Stomach (tissue), 9 donors: ENCODE measurements around the gene TCF12. TPM values are rescaled to one million over a fixed set of nuclear protein-coding genes. Genes with fewer than 3 reads are reported as not detected.
A peak's percentile ranks its signal among the peaks of the same experiment; 100 is the strongest.

Source experiments
- DNase-seq, 2 donors: peaks; one replicate each; pipeline versions ENCODE4 v3.0.0 to v3.0.0-alpha.2; 2013 to 2019
- H3K27ac ChIP-seq, 5 donors: fragments of 200-600 bp in 4 of 5; sonication (generic) in 4 of 5; one replicate each; pipeline ENCODE4 v1.5.1; 2013 to 2019; ENCODE audit warnings: mild to moderate bottlenecking in 1 of 5, moderate library complexity in 1 of 5
- H3K27me3 ChIP-seq, 3 donors: fragments of 200-600 bp; sonication (generic); one replicate each; pipeline ENCODE4 v1.5.1; 2017 to 2019; ENCODE audit warnings: mixed run types in 1 of 3
- H3K36me3 ChIP-seq, 4 donors: fragments of 200-600 bp; sonication (generic); 1 replicate in 3 of 4; 2 replicates in 1 of 4; pipeline ENCODE4 v1.5.1; 2016 to 2019
- H3K4me1 ChIP-seq, 4 donors: fragments of 200-600 bp; sonication (generic); one replicate each; pipeline ENCODE4 v1.5.1; 2016 to 2019
- H3K4me3 ChIP-seq, 4 donors: fragments of 200-600 bp; sonication (generic) in 3 of 4; one replicate each; pipeline ENCODE4 v1.5.1; 2016 to 2019; ENCODE audit warnings: mild to moderate bottlenecking in 1 of 4
- H3K9me3 ChIP-seq, 4 donors: fragments of 200-600 bp; sonication (generic); one replicate each; pipeline ENCODE4 v1.5.1; 2016 to 2019
- EP300 ChIP-seq: sonication (generic); formaldehyde crosslinking; IDR thresholded peaks from one replicate; pipeline ENCODE4 v1.6.1; 2017; ENCODE audit warnings: antibody characterized with exemption
- POLR2A ChIP-seq, 4 donors: fragments of 450-650 bp; IDR thresholded peaks; one replicate each; pipeline ENCODE4 v1.6.1; 2016; ENCODE audit warnings: antibody characterized with exemption in 4 of 4, control low read depth in 2 of 4, mild to moderate bottlenecking in 1 of 4, moderate library complexity in 1 of 4
- POLR2AphosphoS5 ChIP-seq, 3 donors: sonication (generic); formaldehyde crosslinking; IDR thresholded peaks; one replicate each; pipeline ENCODE4 v1.6.1; 2016; ENCODE audit warnings: antibody characterized with exemption in 3 of 3
- WGBS, 5 donors: extraction: QIAGEN DNeasy Blood & Tissue Kit in 3 of 5; methylation state at CpG; one replicate each; pipeline versions ENCODE4 v1.1.5 to v1.1.7; 2013 to 2018; 5-methylcytosine and 5-hydroxymethylcytosine counted together
- intact Hi-C: fragments of 100-400 bp; cut with DNase I; formaldehyde crosslinking; loops from one replicate; pipeline ENCODE4 v1.15.1; 2023; ENCODE audit warnings: low total_unique reads
- polyA plus RNA-seq, 3 donors: library from polyadenylated mRNA; stranded (reverse); fragments of 200-250 nt; gene quantifications; one replicate each; pipeline ENCODE4 v1.2.3, GENCODE V29; 2013
- total RNA-seq, 5 donors: library from RNA; depleted of rRNA; stranded (reverse); fragments of >200 nt; gene quantifications; one replicate each; pipeline versions ENCODE4 v1.1.0 to v1.2.3, GENCODE V29; 2014 to 2016
- TF ChIP-seq, protein P1 (sequence below), 7 experiments: fragments of 450-650 bp in 4 of 7; fragments of 200-600 bp in 3 of 7; sonication (generic) in 3 of 7; IDR thresholded peaks; one replicate each; pipeline ENCODE4 v1.5.1; 2016 to 2019; ENCODE audit warnings: antibody characterized with exemption in 7 of 7, control low read depth in 2 of 7, mild to moderate bottlenecking in 1 of 7
- donor health status: healthy with polysubstance abuse.
- donor health status: Bipolar disorder and iron deficiency.
- donor health status: healthy.

TCF12 gene
- total and polyA plus RNA-seq, 8 donors: 11.2 to 462 (median 130) TPM

DNA sequence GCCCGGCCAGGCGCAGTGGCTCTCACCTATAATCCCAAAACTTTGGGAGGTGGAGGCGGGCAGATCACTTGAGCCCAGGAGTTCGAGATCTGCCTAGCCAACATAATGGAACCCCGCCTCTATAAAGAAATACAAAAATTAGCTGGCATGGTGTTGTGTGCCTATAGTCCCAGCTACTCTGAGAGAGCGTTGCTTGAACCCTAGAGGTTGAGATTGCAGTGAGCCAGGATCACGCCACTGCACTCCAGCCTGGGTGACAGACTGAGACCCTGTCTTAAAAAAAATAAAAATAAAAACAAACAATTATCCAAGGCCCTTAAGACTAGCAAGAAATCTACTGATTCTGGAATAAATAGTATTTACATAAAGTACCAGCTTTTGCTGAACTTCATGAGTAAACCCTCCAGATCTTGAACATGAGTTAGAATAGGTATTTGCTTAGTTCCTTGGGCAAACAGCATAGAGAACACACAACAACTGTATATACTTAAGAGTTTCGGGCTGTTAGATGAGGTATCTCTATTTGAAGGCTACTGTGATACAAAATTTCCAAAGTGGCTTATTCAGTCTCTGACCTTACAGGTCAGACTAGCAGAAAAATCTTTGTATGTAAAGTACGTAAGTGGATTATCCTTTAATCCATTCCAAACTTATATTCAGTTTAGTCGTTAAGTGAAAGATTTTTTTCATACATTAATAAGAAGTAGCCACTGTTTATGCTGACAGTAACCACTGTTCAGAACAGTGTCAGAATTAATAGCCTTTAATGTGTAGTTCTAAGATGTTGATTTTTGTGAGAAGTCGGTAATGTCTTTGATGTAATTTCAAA lies 286.8 kb downstream of the TCF12 start:
- DNase-seq: no peak
- H3K4me3 ChIP-seq: no peak overlapping the region
- H3K4me1 ChIP-seq: peaks cover 0 to 21% (median 8%) of the 10 kb centered on the region in 4 donors
- intact Hi-C loops: loop anchor here (10.0 kb wide), 1 partner anchor 60 kb away; no protein-coding TSS in a partner anchor
- H3K27me3 ChIP-seq: no peaks in the 10 kb centered on the region
- WGBS, 5 donors: 66 to 79% (median 74%) methylated on average over 11 of the region's 11 CpGs
- H3K27ac ChIP-seq: no peak overlapping the region
- H3K9me3 ChIP-seq: no peaks in the 10 kb centered on the region
- H3K36me3 ChIP-seq: no peaks in the 10 kb centered on the region
- TF ChIP-seq POLR2AphosphoS5 (IDR thresholded peaks at IDR 0.05): no peak
- TF ChIP-seq EP300: no peak
- TF ChIP-seq, protein P1, sequence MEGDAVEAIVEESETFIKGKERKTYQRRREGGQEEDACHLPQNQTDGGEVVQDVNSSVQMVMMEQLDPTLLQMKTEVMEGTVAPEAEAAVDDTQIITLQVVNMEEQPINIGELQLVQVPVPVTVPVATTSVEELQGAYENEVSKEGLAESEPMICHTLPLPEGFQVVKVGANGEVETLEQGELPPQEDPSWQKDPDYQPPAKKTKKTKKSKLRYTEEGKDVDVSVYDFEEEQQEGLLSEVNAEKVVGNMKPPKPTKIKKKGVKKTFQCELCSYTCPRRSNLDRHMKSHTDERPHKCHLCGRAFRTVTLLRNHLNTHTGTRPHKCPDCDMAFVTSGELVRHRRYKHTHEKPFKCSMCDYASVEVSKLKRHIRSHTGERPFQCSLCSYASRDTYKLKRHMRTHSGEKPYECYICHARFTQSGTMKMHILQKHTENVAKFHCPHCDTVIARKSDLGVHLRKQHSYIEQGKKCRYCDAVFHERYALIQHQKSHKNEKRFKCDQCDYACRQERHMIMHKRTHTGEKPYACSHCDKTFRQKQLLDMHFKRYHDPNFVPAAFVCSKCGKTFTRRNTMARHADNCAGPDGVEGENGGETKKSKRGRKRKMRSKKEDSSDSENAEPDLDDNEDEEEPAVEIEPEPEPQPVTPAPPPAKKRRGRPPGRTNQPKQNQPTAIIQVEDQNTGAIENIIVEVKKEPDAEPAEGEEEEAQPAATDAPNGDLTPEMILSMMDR (IDR thresholded peaks at IDR 0.05): no peak
- no peak for TF ChIP-seq POLR2A (IDR thresholded peaks at IDR 0.05)

DNA sequence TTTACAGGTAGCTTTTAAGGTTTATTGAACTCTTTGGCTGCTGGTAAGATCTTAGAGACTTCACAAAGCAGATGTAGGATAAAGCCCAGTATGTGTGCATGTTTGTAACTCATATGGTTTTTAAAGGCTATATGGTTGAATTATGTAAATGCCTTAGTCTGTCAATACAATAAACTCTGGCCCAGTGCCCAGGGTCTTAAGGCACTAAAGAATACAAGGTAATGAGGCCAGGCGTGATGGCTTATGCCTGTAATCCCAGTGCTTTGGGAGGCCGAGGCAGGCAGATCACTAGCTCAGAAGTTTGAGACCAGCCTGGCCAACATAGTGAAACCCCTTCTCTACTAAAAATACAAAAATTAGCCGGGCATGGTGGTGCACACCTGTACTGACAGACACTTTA lies 287.6 kb downstream of the TCF12 start:
- no peak for TF ChIP-seq POLR2AphosphoS5 (IDR thresholded peaks at IDR 0.05)
- TF ChIP-seq, protein P1 (IDR thresholded peaks at IDR 0.05): no peak
- no peak for TF ChIP-seq POLR2A (IDR thresholded peaks at IDR 0.05)
- no peak for TF ChIP-seq EP300
- intact Hi-C loops: loop anchor here (10.0 kb wide), 1 partner anchor 61 kb away; no protein-coding TSS in a partner anchor
- DNase-seq: no peak
- no peak overlapping the region for H3K4me3 ChIP-seq
- H3K27ac ChIP-seq: no peak overlapping the region
- H3K4me1 ChIP-seq: peaks cover 0 to 21% (median 8%) of the 10 kb centered on the region in 4 donors
- H3K36me3 ChIP-seq: no peaks in the 10 kb centered on the region
- H3K9me3 ChIP-seq: no peaks in the 10 kb centered on the region
- WGBS, 5 donors: 68 to 88% (median 75%) methylated on average over 3 of the region's 3 CpGs
- H3K27me3 ChIP-seq: no peaks in the 10 kb centered on the region

DNA sequence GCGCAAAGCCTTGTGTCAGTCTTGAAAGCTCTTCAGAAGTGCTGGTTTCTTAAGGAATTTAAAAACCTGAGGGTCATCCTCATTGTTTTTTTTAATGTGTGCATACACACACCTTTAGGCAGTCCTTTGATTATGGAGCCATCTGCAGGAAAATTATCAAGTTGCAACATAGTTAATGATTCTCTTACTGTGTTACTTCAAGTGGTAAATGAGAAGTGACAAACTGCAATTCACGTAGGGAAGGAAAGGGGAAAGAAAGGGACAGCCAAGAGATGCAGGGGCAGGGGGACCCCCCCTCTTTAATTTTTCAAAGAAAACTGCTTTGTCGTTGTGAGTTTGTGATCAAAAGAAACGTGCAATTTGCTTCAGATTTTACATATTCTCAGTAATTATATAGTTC lies 295.4 kb downstream of the TCF12 start:
- Histone ChIP-seq H3K27ac (no peak overlapping the region), H3K4me1 (peaks cover 0 to 56% (median 42%) of the 10 kb centered on the region in 4 donors), H3K27me3 (no peaks in the 10 kb centered on the region), H3K36me3 (no peaks in the 10 kb centered on the region), H3K4me3 (no peak overlapping the region), H3K9me3 (no peaks in the 10 kb centered on the region)
- intact Hi-C loops: no loop called here
- peak in 1 of 2 donors; percentile 74 for DNase-seq
- TF ChIP-seq, protein P1 (IDR thresholded peaks at IDR 0.05): peak in 3 of 7 experiments; percentile 23 to 57 (median 31)
- TF ChIP-seq POLR2AphosphoS5 (IDR thresholded peaks at IDR 0.05) (peak in 1 of 3 donors; percentile 31), POLR2A (IDR thresholded peaks at IDR 0.05) (no peak)
- WGBS, 5 donors: 20 to 28% (median 27%) methylated on average over 4 of the region's 4 CpGs

- Histone ChIP-seq H3K4me3 (no peak overlapping the region), H3K27me3 (no peaks in the 10 kb centered on the region), H3K9me3 (no peaks in the 10 kb centered on the region), H3K4me1 (peaks cover 0 to 70% (median 50%) of the 10 kb centered on the region in 4 donors), H3K27ac (peak overlapping the region in 4 of 5 donors; percentile 0 to 44 (median 29)), H3K36me3 (no peaks in the 10 kb centered on the region)
- intact Hi-C loops: no loop called here
- TF ChIP-seq POLR2AphosphoS5 (IDR thresholded peaks at IDR 0.05): no peak
- TF ChIP-seq, protein P1 (IDR thresholded peaks at IDR 0.05): no peak
- TF ChIP-seq EP300: no peak
- TF ChIP-seq POLR2A (IDR thresholded peaks at IDR 0.05): no peak
- WGBS, 5 donors: 17 to 37% (median 18%) methylated on average over 3 of the region's 3 CpGs
- DNase-seq: no peak
Measured at GRCh38 chr15:57215326-57215725, 296.9 kb downstream of the TCF12 start.
